Measurements from ENCODE around the gene OR56A4.

Gene OR56A4

GRCh38 chr11:6006846-6007245 lies at the start of gene OR56A4:
Gene OR56A4 (minus strand): TSS chr11:6006946. CDS start chr11:6002992, 3,954 bp downstream.
- DNase-seq (ENCODE audit: low read depth): no peak

- DNase-seq (ENCODE audit: low read depth): no peak
Measured at GRCh38 chr11:6055569-6055968, 48.8 kb upstream of the OR56A4 start.

- DNase-seq (ENCODE audit: low read depth): no peak
Measured at GRCh38 chr11:6052374-6052773, 45.6 kb upstream of the OR56A4 start.

GRCh38 chr11:6040874-6041273 lies 34.1 kb upstream of the OR56A4 start:
- DNase-seq (ENCODE audit: low read depth): no peak

GRCh38 chr11:6030708-6031405 lies 24.1 kb upstream of the OR56A4 start, which contains the start of gene OR56A1:
Gene OR56A1 (minus strand): TSS chr11:6030758. CDS start chr11:6027692, 3,066 bp downstream.
- no peak for DNase-seq (ENCODE audit: low read depth)

- no peak for DNase-seq (ENCODE audit: low read depth)
Measured at GRCh38 chr11:6027501-6027900, 20.8 kb upstream of the OR56A4 start.

GRCh38 chr11:6025056-6025455 lies 18.3 kb upstream of the OR56A4 start:
- DNase-seq (ENCODE audit: low read depth): no peak

- DNase-seq (ENCODE audit: low read depth): peak; percentile 17
Measured at GRCh38 chr11:6022956-6023355, 16.2 kb upstream of the OR56A4 start.

GRCh38 chr11:6013042-6013441 lies 6.3 kb upstream of the OR56A4 start:
- DNase-seq (ENCODE audit: low read depth): no peak

- no peak for DNase-seq (ENCODE audit: low read depth)
Measured at GRCh38 chr11:6012035-6012668, 5.4 kb upstream of the OR56A4 start.

- DNase-seq (ENCODE audit: low read depth): no peak
Measured at GRCh38 chr11:6006395-6006794, 351 bp downstream of the OR56A4 start.

- DNase-seq (ENCODE audit: low read depth): no peak
Measured at GRCh38 chr11:6002202-6002699, 4.5 kb downstream of the OR56A4 start.

- DNase-seq (ENCODE audit: low read depth): no peak
Measured at GRCh38 chr11:5994791-5995190, 12.0 kb downstream of the OR56A4 start.

- peak; percentile 0 for DNase-seq (ENCODE audit: low read depth)
Measured at GRCh38 chr11:5992604-5993251, 14.0 kb downstream of the OR56A4 start.

- DNase-seq (ENCODE audit: low read depth): no peak
Measured at GRCh38 chr11:5992150-5992549, 14.6 kb downstream of the OR56A4 start.

GRCh38 chr11:5989203-5989602 lies 17.5 kb downstream of the OR56A4 start:
- no peak for DNase-seq (ENCODE audit: low read depth)

GRCh38 chr11:5986885-5987284 lies 19.9 kb downstream of the OR56A4 start, which contains the start of gene OR52L1:
Gene OR52L1 (minus strand): TSS chr11:5986985. CDS start chr11:5986930, 55 bp downstream.
- DNase-seq (ENCODE audit: low read depth): no peak

- no peak for DNase-seq (ENCODE audit: low read depth)
Measured at GRCh38 chr11:5983443-5983842, 23.3 kb downstream of the OR56A4 start.

GRCh38 chr11:5973530-5973929 lies 33.2 kb downstream of the OR56A4 start:
- no peak for DNase-seq (ENCODE audit: low read depth)

GRCh38 chr11:5968394-5968793 lies 38.4 kb downstream of the OR56A4 start, which contains the start of gene OR56A5:
Gene OR56A5 (minus strand): TSS chr11:5968494. CDS start chr11:5968494, 0 bp downstream.
- no peak for DNase-seq (ENCODE audit: low read depth)

GRCh38 chr11:5967708-5968107 lies 39.0 kb downstream of the OR56A4 start:
- no peak for DNase-seq (ENCODE audit: low read depth)

GRCh38 chr11:5966958-5967357 lies 39.8 kb downstream of the OR56A4 start:
- DNase-seq (ENCODE audit: low read depth): no peak
